MM.1S (cell line): ENCODE results near the gene SSBP2.

Source experiments
- DNase-seq: peaks from one replicate; pipeline ENCODE4 v3.0.0-alpha.2; 2015
- H2AFZ ChIP-seq: fragments of 300-600 bp; sonication (generic); 2 replicates; pipeline ENCODE4 v1.6.0; 2016; ENCODE audit warnings: antibody characterized with exemption, low read length
- H3F3A ChIP-seq: fragments of 300-600 bp; sonication (generic); 2 replicates; pipeline ENCODE4 v1.6.1; 2016; ENCODE audit warnings: mild to moderate bottlenecking, antibody characterized with exemption, low read length, moderate library complexity, mixed read lengths; ENCODE audit not compliant: insufficient read depth
- H3K27ac ChIP-seq: fragments of 300-600 bp; sonication (generic); 2 replicates; pipeline ENCODE4 v1.5.1; 2016; ENCODE audit warnings: mild to moderate bottlenecking, low read length
- H3K27me3 ChIP-seq: fragments of 300-600 bp; sonication (generic); replicated peaks from 2 replicates; pipeline ENCODE4 v1.6.0; 2016; ENCODE audit warnings: low read length; ENCODE audit not compliant: insufficient read depth
- H3K36me3 ChIP-seq: fragments of 300-600 bp; sonication (generic); replicated peaks from 2 replicates; pipeline ENCODE4 v1.6.1; 2016; ENCODE audit warnings: mild to moderate bottlenecking, low read length, mixed read lengths; ENCODE audit not compliant: insufficient read depth
- H3K4me1 ChIP-seq: fragments of 300-600 bp; sonication (generic); 2 replicates; pipeline ENCODE4 v1.6.1; 2016; ENCODE audit warnings: low read length, mixed read lengths
- H3K4me2 ChIP-seq: fragments of 300-600 bp; sonication (generic); 2 replicates; pipeline ENCODE4 v1.6.0; 2016; ENCODE audit warnings: low read depth, low read length
- H3K4me3 ChIP-seq: fragments of 300-600 bp; sonication (generic); 2 replicates; pipeline ENCODE4 v1.5.1; 2016; ENCODE audit warnings: low read length, mixed read lengths
- H3K79me2 ChIP-seq: fragments of 300-600 bp; sonication (generic); 2 replicates; pipeline ENCODE4 v1.6.1; 2016; ENCODE audit warnings: mixed run types, low read length, mixed read lengths
- H3K9ac ChIP-seq: fragments of 300-600 bp; sonication (generic); 2 replicates; pipeline ENCODE4 v1.6.1; 2016; ENCODE audit warnings: low read length, mixed read lengths
- H3K9me2 ChIP-seq: fragments of 300-600 bp; sonication (generic); replicated peaks from 2 replicates; pipeline ENCODE4 v1.6.1; 2016; ENCODE audit warnings: mild to moderate bottlenecking, low read length, mixed read lengths; ENCODE audit not compliant: insufficient read depth
- H3K9me3 ChIP-seq: fragments of 300-600 bp; sonication (generic); replicated peaks from 2 replicates; pipeline ENCODE4 v1.6.1; 2016; ENCODE audit warnings: mild to moderate bottlenecking, low read length, mixed read lengths; ENCODE audit not compliant: insufficient read depth
- H4K20me1 ChIP-seq: fragments of 300-600 bp; sonication (generic); 2 replicates; pipeline ENCODE4 v1.6.1; 2016; ENCODE audit warnings: mild to moderate bottlenecking, low read length, moderate library complexity, mixed read lengths; ENCODE audit not compliant: insufficient read depth
- EZH2 ChIP-seq: fragments of 300-600 bp; sonication (generic); optimal IDR thresholded peaks from 2 replicates; pipeline ENCODE3; 2017; ENCODE audit warnings: low read depth, mild to moderate bottlenecking, antibody characterized with exemption, low read length, mixed read lengths
- EZH2phosphoT487 ChIP-seq: fragments of 300-600 bp; sonication (generic); IDR thresholded peaks from 2 replicates; pipeline ENCODE4 v1.6.1; 2018; ENCODE audit warnings: antibody characterized with exemption, low read length
- TF ChIP-seq, protein P1 (sequence below): fragments of 300-600 bp; sonication (generic); IDR thresholded peaks from 2 replicates; pipeline ENCODE4 v1.5.1; 2016; ENCODE audit warnings: antibody characterized with exemption, low read length, mixed read lengths

The SSBP2 gene

DNA sequence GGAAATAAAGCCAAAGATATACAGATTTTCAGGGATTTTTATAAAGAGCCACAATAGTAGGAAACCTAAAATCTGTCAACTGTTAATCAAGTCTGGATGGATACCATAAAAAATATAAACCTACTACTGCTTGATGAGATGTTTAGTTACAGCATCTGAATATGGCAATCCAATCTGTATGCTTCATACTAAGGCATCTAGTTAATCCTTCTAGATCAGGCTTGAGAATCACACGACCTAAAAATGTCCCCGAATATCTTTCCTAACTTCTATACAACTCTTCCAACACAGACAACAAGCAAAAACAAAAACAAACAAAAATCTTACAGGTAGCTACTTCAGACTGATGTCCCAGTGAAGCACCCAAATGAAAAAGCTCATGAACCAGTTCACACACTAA lies 29.8 kb downstream of the SSBP2 start:
- Histone ChIP-seq H2AFZ (no peak overlapping the region), H3K79me2 (peaks cover 99% of the 10 kb centered on the region), H3K27ac (no peak overlapping the region), H3K4me2 (no peak overlapping the region), H3K4me1 (peaks cover 7% of the 10 kb centered on the region; the same call in 1 of the 2 replicates), H3K4me3 (no peak overlapping the region), H3K9ac (no peak overlapping the region), H4K20me1 (peaks cover 43% of the 10 kb centered on the region), H3K27me3 (no peaks in the 10 kb centered on the region), H3K9me3 (no peaks in the 10 kb centered on the region), H3F3A (no peaks in the 10 kb centered on the region), H3K9me2 (no peaks in the 10 kb centered on the region), H3K36me3 (no peaks in the 10 kb centered on the region)
- no peak for DNase-seq
- no peak for TF ChIP-seq EZH2
- TF ChIP-seq EZH2phosphoT487 = no peak
- TF ChIP-seq, protein P1, sequence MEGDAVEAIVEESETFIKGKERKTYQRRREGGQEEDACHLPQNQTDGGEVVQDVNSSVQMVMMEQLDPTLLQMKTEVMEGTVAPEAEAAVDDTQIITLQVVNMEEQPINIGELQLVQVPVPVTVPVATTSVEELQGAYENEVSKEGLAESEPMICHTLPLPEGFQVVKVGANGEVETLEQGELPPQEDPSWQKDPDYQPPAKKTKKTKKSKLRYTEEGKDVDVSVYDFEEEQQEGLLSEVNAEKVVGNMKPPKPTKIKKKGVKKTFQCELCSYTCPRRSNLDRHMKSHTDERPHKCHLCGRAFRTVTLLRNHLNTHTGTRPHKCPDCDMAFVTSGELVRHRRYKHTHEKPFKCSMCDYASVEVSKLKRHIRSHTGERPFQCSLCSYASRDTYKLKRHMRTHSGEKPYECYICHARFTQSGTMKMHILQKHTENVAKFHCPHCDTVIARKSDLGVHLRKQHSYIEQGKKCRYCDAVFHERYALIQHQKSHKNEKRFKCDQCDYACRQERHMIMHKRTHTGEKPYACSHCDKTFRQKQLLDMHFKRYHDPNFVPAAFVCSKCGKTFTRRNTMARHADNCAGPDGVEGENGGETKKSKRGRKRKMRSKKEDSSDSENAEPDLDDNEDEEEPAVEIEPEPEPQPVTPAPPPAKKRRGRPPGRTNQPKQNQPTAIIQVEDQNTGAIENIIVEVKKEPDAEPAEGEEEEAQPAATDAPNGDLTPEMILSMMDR = no peak

DNA sequence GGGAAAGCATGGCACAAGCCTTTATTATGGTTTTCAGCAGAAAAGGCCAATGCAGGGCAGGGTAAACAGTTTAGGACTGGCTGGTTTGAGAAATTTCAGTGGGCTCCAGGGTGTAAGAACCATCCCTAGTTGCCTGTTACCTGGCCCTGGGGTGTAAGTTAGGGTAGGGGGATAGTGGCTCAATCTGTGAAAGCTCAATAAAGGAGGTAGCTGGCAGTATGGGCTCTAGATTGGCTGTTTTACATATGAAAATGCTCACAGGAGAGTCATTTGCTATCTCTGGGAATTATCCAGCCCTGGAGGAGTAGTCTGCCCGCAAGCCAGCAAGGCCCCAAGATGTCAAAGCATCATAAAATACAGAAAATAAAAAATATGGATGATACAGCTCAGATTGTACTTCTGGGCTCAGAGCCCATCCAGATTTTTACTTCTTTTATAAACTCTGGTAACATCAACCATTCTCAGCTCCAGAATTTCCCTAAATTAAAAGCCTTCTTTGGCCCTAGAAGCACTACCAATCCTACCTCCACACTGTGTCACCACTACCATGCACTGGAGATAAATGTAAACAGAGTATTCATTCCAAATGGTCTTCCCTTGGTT lies 31.1 kb downstream of the SSBP2 start:
- Histone ChIP-seq H2AFZ (no peak overlapping the region), H3K79me2 (peaks cover 99% of the 10 kb centered on the region), H4K20me1 (peaks cover 45% of the 10 kb centered on the region; the same call in 1 of the 2 replicates), H3K9ac (no peak overlapping the region), H3K27me3 (no peaks in the 10 kb centered on the region), H3K4me3 (no peak overlapping the region), H3K4me2 (no peak overlapping the region), H3K36me3 (no peaks in the 10 kb centered on the region), H3K27ac (no peak overlapping the region), H3K4me1 (peaks cover 7% of the 10 kb centered on the region; the same call in 1 of the 2 replicates), H3K9me3 (no peaks in the 10 kb centered on the region), H3F3A (no peaks in the 10 kb centered on the region), H3K9me2 (no peaks in the 10 kb centered on the region)
- TF ChIP-seq, protein P1 = no peak
- TF ChIP-seq EZH2phosphoT487 = no peak
- TF ChIP-seq EZH2 = no peak
- no peak for DNase-seq

DNA sequence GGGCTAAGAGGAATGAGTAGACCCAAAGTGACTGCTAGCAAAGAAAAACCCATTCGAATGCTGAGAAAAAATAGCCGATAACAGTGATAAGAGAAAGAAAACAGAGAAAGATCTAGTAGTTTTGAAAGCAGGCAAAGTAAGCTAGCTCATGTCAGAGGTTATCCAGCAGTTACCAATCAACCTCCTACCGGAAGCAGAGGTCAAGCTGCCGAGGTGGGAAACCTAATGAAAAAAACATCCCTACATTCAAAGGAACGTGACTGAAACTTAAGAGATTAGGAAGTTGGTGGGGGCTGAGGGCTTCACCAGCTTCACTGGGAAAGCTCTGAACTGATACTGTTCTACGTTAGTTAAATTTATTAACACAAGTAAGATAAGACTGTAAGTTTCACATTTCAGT lies 32.6 kb downstream of the SSBP2 start:
- Histone ChIP-seq H3K9me3 (no peaks in the 10 kb centered on the region), H3K9me2 (no peaks in the 10 kb centered on the region), H3K79me2 (peaks cover 94% of the 10 kb centered on the region), H3K27ac (no peak overlapping the region), H3K27me3 (no peaks in the 10 kb centered on the region), H3K9ac (no peak overlapping the region), H3K4me3 (no peak overlapping the region), H4K20me1 (peaks cover 39% of the 10 kb centered on the region; the same call in 1 of the 2 replicates), H3F3A (no peaks in the 10 kb centered on the region), H3K4me1 (peaks cover 7% of the 10 kb centered on the region; the same call in 1 of the 2 replicates), H2AFZ (no peak overlapping the region), H3K36me3 (no peaks in the 10 kb centered on the region), H3K4me2 (no peak overlapping the region)
- TF ChIP-seq EZH2phosphoT487 (no peak), EZH2 (no peak)
- TF ChIP-seq, protein P1 = no peak
- DNase-seq = no peak
